Spleen (tissue), 7 donors: ENCODE measurements around the gene RPL7A.

Experiments used
- POLR2A ChIP-seq, 3 donors: fragments of 450-650 bp; IDR thresholded peaks; one replicate each; pipeline ENCODE4 v1.5.1; 2017; ENCODE audit warnings: antibody characterized with exemption in 3 of 3, mild to moderate bottlenecking in 1 of 3
- TF ChIP-seq, protein P1 (sequence below), 11 experiments: fragments of 200-600 bp in 7 of 11; fragments of 450-650 bp in 4 of 11; sonication (generic) in 4 of 11; IDR thresholded peaks in 8 of 11; conservative IDR thresholded peaks in 3 of 11; 1 replicate in 7 of 11; 2 replicates in 4 of 11; pipeline versions ENCODE4 v1.4.0 to v1.8.0; 2016 to 2021; ENCODE audit warnings: antibody characterized with exemption in 11 of 11, inconsistent platforms in 4 of 11, mild to moderate bottlenecking in 1 of 11
- donor health status: DM: no; HTN: no; CAD: no; lungs with moderate emphysema.
- donor health status: DM: no; HTN: no; CAD: no.
- donor health status: DM: no; HTN: no; CAD: no.

DNA sequence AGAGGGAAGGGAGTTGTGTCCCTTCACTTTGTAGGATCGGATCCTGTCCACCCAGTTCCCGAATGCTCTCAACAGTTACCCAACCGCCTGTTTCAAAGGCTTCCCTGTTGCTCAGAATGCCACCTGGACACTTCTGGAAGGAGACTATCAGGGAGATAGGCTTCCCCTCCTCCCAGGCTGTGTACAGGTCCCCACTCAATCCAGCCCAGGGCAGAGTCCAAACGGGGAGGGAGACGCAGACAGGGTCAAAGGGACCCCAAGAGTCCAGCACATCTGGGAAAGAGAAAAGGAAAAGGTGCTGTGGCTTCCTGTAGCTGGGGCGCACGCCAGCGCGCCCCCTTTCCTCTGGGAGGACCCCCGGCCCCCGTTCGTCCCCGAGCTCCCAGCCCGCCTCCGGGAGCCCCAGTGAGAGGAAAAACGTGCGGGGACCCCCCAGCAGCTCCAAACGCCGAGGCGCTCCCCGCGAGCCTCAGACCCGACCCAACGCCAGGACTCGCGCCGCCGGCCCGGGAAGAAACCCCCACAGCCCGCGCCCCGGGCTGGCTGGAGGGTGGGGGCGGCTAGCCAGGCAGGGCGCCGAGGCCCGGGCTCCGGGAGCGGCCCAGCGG lies 27.2 kb downstream of the RPL7A start:
- TF ChIP-seq, protein P1, sequence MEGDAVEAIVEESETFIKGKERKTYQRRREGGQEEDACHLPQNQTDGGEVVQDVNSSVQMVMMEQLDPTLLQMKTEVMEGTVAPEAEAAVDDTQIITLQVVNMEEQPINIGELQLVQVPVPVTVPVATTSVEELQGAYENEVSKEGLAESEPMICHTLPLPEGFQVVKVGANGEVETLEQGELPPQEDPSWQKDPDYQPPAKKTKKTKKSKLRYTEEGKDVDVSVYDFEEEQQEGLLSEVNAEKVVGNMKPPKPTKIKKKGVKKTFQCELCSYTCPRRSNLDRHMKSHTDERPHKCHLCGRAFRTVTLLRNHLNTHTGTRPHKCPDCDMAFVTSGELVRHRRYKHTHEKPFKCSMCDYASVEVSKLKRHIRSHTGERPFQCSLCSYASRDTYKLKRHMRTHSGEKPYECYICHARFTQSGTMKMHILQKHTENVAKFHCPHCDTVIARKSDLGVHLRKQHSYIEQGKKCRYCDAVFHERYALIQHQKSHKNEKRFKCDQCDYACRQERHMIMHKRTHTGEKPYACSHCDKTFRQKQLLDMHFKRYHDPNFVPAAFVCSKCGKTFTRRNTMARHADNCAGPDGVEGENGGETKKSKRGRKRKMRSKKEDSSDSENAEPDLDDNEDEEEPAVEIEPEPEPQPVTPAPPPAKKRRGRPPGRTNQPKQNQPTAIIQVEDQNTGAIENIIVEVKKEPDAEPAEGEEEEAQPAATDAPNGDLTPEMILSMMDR (IDR thresholded peaks at IDR 0.05 in 8 of 11, conservative IDR thresholded peaks at IDR 0.05 in 3 of 11), result no peak
- TF ChIP-seq POLR2A (IDR thresholded peaks at IDR 0.05), result no peak
